NCI-H1048 (cell line): Measurements from ENCODE around the gene NEK6.

ENCODE experiments used
- DNase-seq: peaks from one replicate; lab custom pipeline; 2025; lab: John Stamatoyannopoulos, UW

Gene NEK6

GRCh38 chr9:124376329-124376728 is 118.6 kb downstream of the NEK6 start:
- DNase-seq, result no peak

- no peak for DNase-seq
These were observed 120.0 kb downstream of the NEK6 start for GRCh38 chr9:124377551-124378406.

GRCh38 chr9:124381170-124381945 is 123.6 kb downstream of the NEK6 start:
- DNase-seq, result no peak

GRCh38 chr9:124384210-124384609 is 126.5 kb downstream of the NEK6 start:
- no peak for DNase-seq

GRCh38 chr9:124384846-124385245 is 127.1 kb downstream of the NEK6 start:
- DNase-seq, result no peak

GRCh38 chr9:124385623-124386022 is 127.9 kb downstream of the NEK6 start:
- DNase-seq, result no peak

GRCh38 chr9:124386201-124386600 is 128.5 kb downstream of the NEK6 start:
- no peak for DNase-seq

GRCh38 chr9:124388275-124389048 is 130.7 kb downstream of the NEK6 start:
- DNase-seq, result no peak

- DNase-seq, result no peak
These were observed 131.6 kb downstream of the NEK6 start for GRCh38 chr9:124389146-124389939.

- DNase-seq, result no peak
These were observed 133.3 kb downstream of the NEK6 start for GRCh38 chr9:124390794-124391658.

GRCh38 chr9:124392254-124392870 is 134.6 kb downstream of the NEK6 start:
- no peak for DNase-seq

- DNase-seq, result no peak
These were observed 135.2 kb downstream of the NEK6 start for GRCh38 chr9:124392871-124393460.

- no peak for DNase-seq
These were observed 136.4 kb downstream of the NEK6 start for GRCh38 chr9:124394167-124394566.

GRCh38 chr9:124394596-124394995 is 136.8 kb downstream of the NEK6 start:
- no peak for DNase-seq

- DNase-seq, result no peak
These were observed 138.1 kb downstream of the NEK6 start for GRCh38 chr9:124395826-124396225.

- no peak for DNase-seq
These were observed 140.6 kb downstream of the NEK6 start for GRCh38 chr9:124398191-124398935.

- no peak for DNase-seq
These were observed 141.7 kb downstream of the NEK6 start for GRCh38 chr9:124399323-124399967.
